Left lung (tissue), 10 donors: ENCODE results near the gene ZNF76. TPM values are rescaled to one million over a fixed set of nuclear protein-coding genes. Genes with fewer than 3 reads are reported as not detected.

Source experiments
- ATAC-seq: fragments of 200-7000 bp; cut with Tn5 transposase; one replicate; pipeline ENCODE4 v1.9.1; 2020; ENCODE audit warnings: moderate library complexity
- DNase-seq, 4 donors: peaks; one replicate each; pipeline ENCODE4 v3.0.0-alpha.2; 2013 to 2020
- H3K27ac ChIP-seq, 2 donors: fragments of 200-600 bp; sonication (generic) in 1 of 2; one replicate each; pipeline versions ENCODE4 v1.5.0 to v1.8.0; 2020 to 2021
- H3K27me3 ChIP-seq, 2 donors: fragments of 200-600 bp; sonication (generic) in 1 of 2; one replicate each; pipeline versions ENCODE4 v1.5.0 to v1.8.0; 2020 to 2021
- H3K36me3 ChIP-seq, 2 donors: fragments of 200-600 bp; sonication (generic) in 1 of 2; one replicate each; pipeline versions ENCODE4 v1.5.0 to v1.8.0; 2020 to 2021
- H3K4me1 ChIP-seq, 2 donors: fragments of 200-600 bp; one replicate each; pipeline ENCODE4 v1.8.0; 2021
- H3K4me3 ChIP-seq, 2 donors: fragments of 200-600 bp; sonication (generic) in 1 of 2; one replicate each; pipeline versions ENCODE4 v1.5.0 to v1.8.0; 2020 to 2021; ENCODE audit warnings: mild to moderate bottlenecking in 1 of 2
- H3K9me3 ChIP-seq, 2 donors: fragments of 200-600 bp; sonication (generic) in 1 of 2; one replicate each; pipeline versions ENCODE4 v1.5.0 to v1.8.0; 2020 to 2021
- intact Hi-C, 2 donors: fragments of 100-400 bp; cut with DNase I; formaldehyde crosslinking; loops; one replicate each; pipeline versions ENCODE4 v1.11.2 to v1.14.2; 2022
- polyA plus RNA-seq, 6 donors: library from polyadenylated mRNA; unstranded; fragments of 120-200 nt; gene quantifications; one replicate each; pipeline ENCODE4 v1.2.1, GENCODE V29; 2013; ENCODE audit not compliant: insufficient read length in 6 of 6
- total RNA-seq, 2 donors: library from RNA; stranded (reverse); fragmentation: NEBNext Ultra II Directional; extraction: Animal tissue kit (Norgen Biotek cat#: 25700); gene quantifications; one replicate each; pipeline ENCODE4 v1.2.1, GENCODE V29; 2021
- TF ChIP-seq, protein P1 (sequence below), 2 donors: fragments of 200-600 bp; sonication (generic) in 1 of 2; IDR thresholded peaks; one replicate each; pipeline versions ENCODE4 v1.5.0 to v1.8.0; 2021; ENCODE audit warnings: antibody characterized with exemption in 2 of 2
- donor health status: DM: no; HTN: yes; CAD: no.
- donor health status: DM: no; HTN: no; CAD: no.

The ZNF76 gene
- total and polyA plus RNA-seq, 8 donors: 28.3 to 44.4 (median 41.0) TPM

GRCh38 chr6:35244551-35244950, 15.0 kb upstream of the ZNF76 start:
- Histone ChIP-seq H3K27ac (no peak overlapping the region), H3K27me3 (no peaks in the 10 kb centered on the region), H3K9me3 (no peaks in the 10 kb centered on the region), H3K36me3 (peaks cover 0 to 27% of the 10 kb centered on the region in 2 donors), H3K4me3 (no peak overlapping the region), H3K4me1 (peaks cover 0 to 14% of the 10 kb centered on the region in 2 donors)
- TF ChIP-seq, protein P1, sequence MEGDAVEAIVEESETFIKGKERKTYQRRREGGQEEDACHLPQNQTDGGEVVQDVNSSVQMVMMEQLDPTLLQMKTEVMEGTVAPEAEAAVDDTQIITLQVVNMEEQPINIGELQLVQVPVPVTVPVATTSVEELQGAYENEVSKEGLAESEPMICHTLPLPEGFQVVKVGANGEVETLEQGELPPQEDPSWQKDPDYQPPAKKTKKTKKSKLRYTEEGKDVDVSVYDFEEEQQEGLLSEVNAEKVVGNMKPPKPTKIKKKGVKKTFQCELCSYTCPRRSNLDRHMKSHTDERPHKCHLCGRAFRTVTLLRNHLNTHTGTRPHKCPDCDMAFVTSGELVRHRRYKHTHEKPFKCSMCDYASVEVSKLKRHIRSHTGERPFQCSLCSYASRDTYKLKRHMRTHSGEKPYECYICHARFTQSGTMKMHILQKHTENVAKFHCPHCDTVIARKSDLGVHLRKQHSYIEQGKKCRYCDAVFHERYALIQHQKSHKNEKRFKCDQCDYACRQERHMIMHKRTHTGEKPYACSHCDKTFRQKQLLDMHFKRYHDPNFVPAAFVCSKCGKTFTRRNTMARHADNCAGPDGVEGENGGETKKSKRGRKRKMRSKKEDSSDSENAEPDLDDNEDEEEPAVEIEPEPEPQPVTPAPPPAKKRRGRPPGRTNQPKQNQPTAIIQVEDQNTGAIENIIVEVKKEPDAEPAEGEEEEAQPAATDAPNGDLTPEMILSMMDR (IDR thresholded peaks at IDR 0.05): no peak
- DNase-seq (no peak), ATAC-seq (no peak)
- intact Hi-C loops: loop anchor here in 1 of 2 donors (10.0 kb wide), 1 partner anchor 100 kb away; the partner anchor contains the start of gene TCP11

GRCh38 chr6:35247642-35248231, 11.8 kb upstream of the ZNF76 start:
- TF ChIP-seq, protein P1 (IDR thresholded peaks at IDR 0.05): no peak
- intact Hi-C loops: loop anchor here in 1 of 2 donors (10.0 kb wide), 1 partner anchor 103 kb away; the partner anchor contains the start of gene TCP11
- DNase-seq (no peak), ATAC-seq (no peak)
- H3K9me3 ChIP-seq: no peaks in the 10 kb centered on the region
- no peak overlapping the region for H3K27ac ChIP-seq
- H3K36me3 ChIP-seq: peaks cover 0 to 27% of the 10 kb centered on the region in 2 donors
- H3K4me3 ChIP-seq: no peak overlapping the region
- H3K27me3 ChIP-seq: no peaks in the 10 kb centered on the region
- H3K4me1 ChIP-seq: no peaks in the 10 kb centered on the region

DNA sequence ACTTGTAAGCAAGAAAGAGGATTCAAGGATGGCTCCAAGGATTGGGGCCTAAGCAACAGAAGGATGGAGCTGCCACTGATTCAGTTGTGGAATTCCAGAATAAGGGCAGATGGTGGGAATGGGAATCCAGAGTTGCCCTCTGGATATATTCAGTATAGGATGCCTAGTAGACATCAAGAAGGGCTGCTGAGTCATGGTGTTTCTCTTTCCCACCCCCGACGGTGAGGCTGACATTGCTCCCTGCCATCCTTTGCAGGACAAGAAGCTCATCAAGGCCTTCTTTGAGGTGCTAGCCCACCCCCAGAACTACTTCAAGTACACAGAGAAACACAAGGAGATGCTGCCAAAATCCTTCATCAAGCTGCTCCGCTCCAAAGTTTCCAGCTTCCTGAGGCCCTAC, 11.2 kb upstream of the ZNF76 start:
- TF ChIP-seq, protein P1 (IDR thresholded peaks at IDR 0.05): no peak
- DNase-seq (no peak), ATAC-seq (no peak)
- Histone ChIP-seq H3K4me1 (no peaks in the 10 kb centered on the region), H3K27me3 (no peaks in the 10 kb centered on the region), H3K27ac (no peak overlapping the region), H3K4me3 (no peak overlapping the region), H3K36me3 (peaks cover 0 to 27% of the 10 kb centered on the region in 2 donors), H3K9me3 (no peaks in the 10 kb centered on the region)
- intact Hi-C loops: loop anchor here in 1 of 2 donors (10.0 kb wide), 1 partner anchor 103 kb away; the partner anchor contains the start of gene TCP11

DNA sequence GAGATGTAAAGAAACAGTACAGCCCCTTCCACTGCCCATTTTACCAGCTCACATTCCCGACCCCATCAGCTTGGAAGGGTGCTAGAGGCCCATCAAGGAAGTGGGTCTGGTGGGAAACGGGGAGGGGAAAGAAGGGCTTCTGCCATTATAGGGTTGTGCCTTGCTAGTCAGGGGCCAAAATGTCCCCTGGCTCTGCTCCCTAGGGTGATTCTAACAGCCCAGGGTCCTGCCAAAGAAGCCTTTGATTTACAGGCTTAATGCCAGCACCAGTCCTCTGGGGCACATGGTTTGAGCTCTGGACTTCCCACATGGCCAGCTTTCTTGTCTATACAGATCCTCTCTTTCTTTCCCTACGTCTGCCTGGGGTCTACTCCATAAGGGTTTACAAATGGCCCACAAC, 10.6 kb upstream of the ZNF76 start:
- H3K27ac ChIP-seq: no peak overlapping the region
- H3K4me1 ChIP-seq: no peaks in the 10 kb centered on the region
- intact Hi-C loops: loop anchor here in 1 of 2 donors (10.0 kb wide), 1 partner anchor 104 kb away; the partner anchor contains the start of gene TCP11
- H3K27me3 ChIP-seq: no peaks in the 10 kb centered on the region
- TF ChIP-seq, protein P1 (IDR thresholded peaks at IDR 0.05): no peak
- ATAC-seq: no peak
- DNase-seq: no peak
- H3K36me3 ChIP-seq: peaks cover 0 to 21% of the 10 kb centered on the region in 2 donors
- no peaks in the 10 kb centered on the region for H3K9me3 ChIP-seq
- no peak overlapping the region for H3K4me3 ChIP-seq

DNA sequence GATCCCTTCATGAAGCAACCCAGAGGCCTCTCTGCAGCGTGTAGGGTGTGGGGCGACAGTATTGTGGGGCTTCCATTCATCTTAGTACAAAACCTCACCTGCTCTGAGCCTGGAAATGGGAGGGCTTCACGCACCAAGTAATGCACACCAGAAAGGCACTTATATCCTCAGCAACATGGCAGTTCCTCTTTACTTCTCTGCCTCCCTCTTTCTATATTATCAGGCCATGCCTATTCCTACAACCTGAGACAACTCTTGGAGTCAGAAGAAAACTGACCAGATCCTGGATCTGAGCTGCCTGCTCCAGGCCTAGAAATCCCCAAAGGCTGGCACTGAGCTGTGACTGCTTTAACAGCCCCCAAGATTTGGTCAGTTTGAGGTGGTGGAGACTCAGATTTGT, 7.6 kb upstream of the ZNF76 start:
- Histone ChIP-seq H3K4me3 (no peak overlapping the region), H3K9me3 (no peaks in the 10 kb centered on the region), H3K36me3 (no peaks in the 10 kb centered on the region), H3K4me1 (no peaks in the 10 kb centered on the region), H3K27me3 (no peaks in the 10 kb centered on the region), H3K27ac (no peak overlapping the region)
- intact Hi-C loops: no loop called here
- TF ChIP-seq, protein P1 (IDR thresholded peaks at IDR 0.05): no peak
- no peak for DNase-seq
- ATAC-seq: no peak
